ENCODE data around the gene PIM1.

DNA sequence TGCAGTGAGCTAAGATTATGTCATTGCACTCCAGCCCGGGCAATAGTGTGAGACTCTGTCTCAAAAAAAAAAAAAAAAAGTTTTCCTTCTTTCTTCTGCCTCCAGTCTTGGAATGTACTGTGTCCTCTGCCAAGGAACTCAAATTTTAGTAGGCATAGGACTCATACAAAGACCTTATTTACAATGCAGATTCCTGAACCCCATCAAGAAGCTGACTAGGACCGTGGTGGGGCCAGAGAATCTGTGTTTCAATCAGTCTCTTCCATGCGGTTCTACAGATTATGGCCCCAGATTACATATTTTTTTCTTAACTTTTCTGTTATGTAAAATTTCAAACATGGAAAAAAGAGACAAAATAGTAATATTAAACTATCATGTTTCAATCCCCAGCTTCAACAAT lies 29.8 kb upstream of the PIM1 start:
- TF ChIP-seq, protein P1, sequence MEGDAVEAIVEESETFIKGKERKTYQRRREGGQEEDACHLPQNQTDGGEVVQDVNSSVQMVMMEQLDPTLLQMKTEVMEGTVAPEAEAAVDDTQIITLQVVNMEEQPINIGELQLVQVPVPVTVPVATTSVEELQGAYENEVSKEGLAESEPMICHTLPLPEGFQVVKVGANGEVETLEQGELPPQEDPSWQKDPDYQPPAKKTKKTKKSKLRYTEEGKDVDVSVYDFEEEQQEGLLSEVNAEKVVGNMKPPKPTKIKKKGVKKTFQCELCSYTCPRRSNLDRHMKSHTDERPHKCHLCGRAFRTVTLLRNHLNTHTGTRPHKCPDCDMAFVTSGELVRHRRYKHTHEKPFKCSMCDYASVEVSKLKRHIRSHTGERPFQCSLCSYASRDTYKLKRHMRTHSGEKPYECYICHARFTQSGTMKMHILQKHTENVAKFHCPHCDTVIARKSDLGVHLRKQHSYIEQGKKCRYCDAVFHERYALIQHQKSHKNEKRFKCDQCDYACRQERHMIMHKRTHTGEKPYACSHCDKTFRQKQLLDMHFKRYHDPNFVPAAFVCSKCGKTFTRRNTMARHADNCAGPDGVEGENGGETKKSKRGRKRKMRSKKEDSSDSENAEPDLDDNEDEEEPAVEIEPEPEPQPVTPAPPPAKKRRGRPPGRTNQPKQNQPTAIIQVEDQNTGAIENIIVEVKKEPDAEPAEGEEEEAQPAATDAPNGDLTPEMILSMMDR (IDR thresholded peaks at IDR 0.05) = no peak
- TF ChIP-seq, protein P2, sequence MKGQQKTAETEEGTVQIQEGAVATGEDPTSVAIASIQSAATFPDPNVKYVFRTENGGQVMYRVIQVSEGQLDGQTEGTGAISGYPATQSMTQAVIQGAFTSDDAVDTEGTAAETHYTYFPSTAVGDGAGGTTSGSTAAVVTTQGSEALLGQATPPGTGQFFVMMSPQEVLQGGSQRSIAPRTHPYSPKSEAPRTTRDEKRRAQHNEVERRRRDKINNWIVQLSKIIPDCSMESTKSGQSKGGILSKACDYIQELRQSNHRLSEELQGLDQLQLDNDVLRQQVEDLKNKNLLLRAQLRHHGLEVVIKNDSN (IDR thresholded peaks at IDR 0.05; ENCODE audit: borderline replicate concordance, low read depth) = no peak
- no peak for TF ChIP-seq MXI1 (IDR thresholded peaks at IDR 0.05; ENCODE audit: low read depth, low read length)
- TF ChIP-seq SIN3A (IDR thresholded peaks at IDR 0.05; ENCODE audit: borderline replicate concordance, low read depth, low read length) = no peak
- TF ChIP-seq GABPA (IDR thresholded peaks at IDR 0.05; ENCODE audit: low read depth) = no peak
- no peak for TF ChIP-seq RAD21 (IDR thresholded peaks at IDR 0.05; ENCODE audit: low read length)
- no peak for TF ChIP-seq YY1 (IDR thresholded peaks at IDR 0.05; ENCODE audit: low read depth)
- no peak for TF ChIP-seq POLR2AphosphoS5 (IDR thresholded peaks at IDR 0.05; ENCODE audit: low read depth, low read length)
